IMR-90 (cell line): ENCODE results near the gene WDR54. TPM values are rescaled to one million over a fixed set of nuclear protein-coding genes. Genes with fewer than 3 reads are reported as not detected.

Experiments used
- ATAC-seq: fragments of 200-7000 bp; cut with Tn5 transposase; 2 replicates; pipeline ENCODE4 v1.9.1; 2020; ENCODE audit warnings: low read depth, mild to moderate bottlenecking, moderate library complexity
- BruUV-seq: library from RNA; stranded (reverse); fragments of 400-500 nt; replicated peaks from 2 replicates; lab custom pipeline; 2021; lab: Mats Ljungman, UMichigan
- CTCF ChIA-PET: fragments of 300-600 bp; formaldehyde crosslinking; extraction: SDS; loops from one replicate; lab custom pipeline; 2021; ENCODE audit warnings: antibody characterized with exemption; lab: Yijun Ruan, JAX
- POLR2A ChIA-PET: fragments of 300-600 bp; sonication (Branson Sonifier 250); formaldehyde crosslinking; loops from one replicate; lab custom pipeline; 2022; ENCODE audit warnings: antibody characterized with exemption; ENCODE audit not compliant: unreplicated experiment; lab: Charles Lee
- DNase-seq: peaks from one replicate; pipeline ENCODE4 v3.0.0; 2013
- H2AFZ ChIP-seq: replicated peaks from 2 replicates; pipeline ENCODE3; 2013; ENCODE audit warnings: low read length, mild to moderate bottlenecking; ENCODE audit not compliant: poor library complexity
- H2AK5ac ChIP-seq: 2 replicates; pipeline ENCODE4 v1.6.1; 2013; ENCODE audit warnings: low read depth, low read length, inconsistent platforms
- H2AK9ac ChIP-seq: replicated peaks from 2 replicates; pipeline ENCODE3; 2013; ENCODE audit warnings: mild to moderate bottlenecking, low read depth, low read length, moderate library complexity; ENCODE audit not compliant: poor library complexity
- H2BK120ac ChIP-seq: 2 replicates; pipeline ENCODE4 v1.6.1; 2013; ENCODE audit warnings: low read depth, low read length, inconsistent platforms
- H2BK15ac ChIP-seq: 3 replicates; pipeline ENCODE4 v1.6.1; 2013; ENCODE audit warnings: low read depth, low read length, inconsistent platforms
- H2BK20ac ChIP-seq: 2 replicates; pipeline ENCODE4 v1.6.1; 2013; ENCODE audit warnings: low read depth, mild to moderate bottlenecking, inconsistent platforms, low read length, moderate library complexity
- H2BK5ac ChIP-seq: 2 replicates; pipeline ENCODE4 v1.6.1; 2013; ENCODE audit warnings: mild to moderate bottlenecking, low read depth, low read length, inconsistent platforms; ENCODE audit not compliant: poor library complexity, severe bottlenecking
- H3K14ac ChIP-seq: replicated peaks from 2 replicates; pipeline ENCODE4 v1.6.1; 2013; ENCODE audit warnings: low read depth, low read length, inconsistent platforms
- H3K18ac ChIP-seq: 2 replicates; pipeline ENCODE4 v1.6.1; 2013; ENCODE audit warnings: low read depth, low read length, control low read depth
- H3K23ac ChIP-seq: 2 replicates; pipeline ENCODE4 v1.6.1; 2013; ENCODE audit warnings: low read depth, low read length, inconsistent platforms
- H3K27ac ChIP-seq: 2 replicates; pipeline ENCODE4 v1.5.1; 2013; ENCODE audit warnings: mild to moderate bottlenecking, control low read depth, low read length; ENCODE audit not compliant: insufficient read depth
- H3K27me3 ChIP-seq: 2 replicates; pipeline ENCODE4 v1.6.1; 2013; ENCODE audit warnings: low read length; ENCODE audit not compliant: control insufficient read depth, insufficient read depth
- H3K36me3 ChIP-seq: 2 replicates; pipeline ENCODE4 v1.6.1; 2013; ENCODE audit warnings: low read length, mixed read lengths; ENCODE audit not compliant: control insufficient read depth, insufficient read depth
- H3K4ac ChIP-seq: 2 replicates; pipeline ENCODE4 v1.6.1; 2013; ENCODE audit warnings: low read depth, low read length, inconsistent platforms
- H3K4me1 ChIP-seq: 2 replicates; pipeline ENCODE4 v1.6.1; 2013; ENCODE audit warnings: low read length, mixed read lengths; ENCODE audit not compliant: control insufficient read depth, insufficient read depth
- H3K4me2 ChIP-seq: 2 replicates; pipeline ENCODE4 v1.6.1; 2013; ENCODE audit warnings: low read depth, mild to moderate bottlenecking, control low read depth, low read length, moderate library complexity
- H3K4me3 ChIP-seq: 2 replicates; pipeline ENCODE4 v1.5.1; 2013; ENCODE audit warnings: low read depth, mild to moderate bottlenecking, control low read depth, low read length, moderate library complexity; ENCODE audit not compliant: insufficient read depth
- H3K56ac ChIP-seq: 2 replicates; pipeline ENCODE4 v1.6.1; 2013; ENCODE audit warnings: low read length, inconsistent platforms; ENCODE audit not compliant: insufficient read depth; ENCODE audit errors: extremely low read depth
- H3K79me1 ChIP-seq, 2 experiments: 2 replicates each; pipeline ENCODE4 v1.6.1; 2013; ENCODE audit warnings: low read length in 2 of 2, inconsistent platforms in 1 of 2, low read depth in 1 of 2
- H3K9ac ChIP-seq: 2 replicates; pipeline ENCODE4 v1.6.1; 2013; ENCODE audit warnings: low read depth, low read length, control low read depth
- H3K9me1 ChIP-seq: 2 replicates; pipeline ENCODE4 v1.6.1; 2013; ENCODE audit warnings: low read length, inconsistent platforms; ENCODE audit not compliant: insufficient read depth
- H3K9me3 ChIP-seq: 2 replicates; pipeline ENCODE4 v1.6.1; 2013; ENCODE audit warnings: low read length; ENCODE audit not compliant: control insufficient read depth, insufficient read depth
- H4K20me1 ChIP-seq: 2 replicates; pipeline ENCODE4 v1.6.1; 2013; ENCODE audit warnings: low read length, inconsistent platforms; ENCODE audit not compliant: insufficient read depth
- H4K5ac ChIP-seq: 2 replicates; pipeline ENCODE4 v1.6.1; 2013; ENCODE audit warnings: mild to moderate bottlenecking, low read depth, low read length, control low read depth
- H4K8ac ChIP-seq, 2 experiments: 2 replicates each; pipeline ENCODE4 v1.6.1; 2013; ENCODE audit warnings: low read depth in 2 of 2, low read length in 2 of 2, control low read depth in 1 of 2, inconsistent platforms in 1 of 2
- H4K91ac ChIP-seq: 2 replicates; pipeline ENCODE4 v1.6.1; 2013; ENCODE audit warnings: low read depth, low read length, inconsistent platforms; ENCODE audit not compliant: insufficient read depth
- CEBPB ChIP-seq: IDR thresholded peaks from 2 replicates; pipeline ENCODE4 v1.6.1; 2012; ENCODE audit warnings: low read depth, low read length, improper control_type of control experiment
- CHD1 ChIP-seq: IDR thresholded peaks from 2 replicates; pipeline ENCODE4 v1.6.1; 2012; ENCODE audit warnings: low read depth, low read length, improper control_type of control experiment
- CTCF ChIP-seq: conservative IDR thresholded peaks from 2 replicates; pipeline ENCODE4 v1.5.1; 2012; ENCODE audit warnings: mild to moderate bottlenecking, low read depth, low read length, improper control_type of control experiment
- ELK1 ChIP-seq: fragments of 150-350 bp; IDR thresholded peaks from 2 replicates; pipeline ENCODE4 v1.6.1; 2016; ENCODE audit warnings: low read depth, mild to moderate bottlenecking, low read length, moderate library complexity, borderline replicate concordance
- FOS ChIP-seq: fragments of 150-350 bp; IDR thresholded peaks from 2 replicates; pipeline ENCODE4 v1.6.1; 2016; ENCODE audit warnings: low read depth, low read length
- MAFK ChIP-seq: IDR thresholded peaks from 2 replicates; pipeline ENCODE4 v1.6.1; 2012; ENCODE audit warnings: low read depth, low read length, improper control_type of control experiment
- MAZ ChIP-seq: IDR thresholded peaks from 2 replicates; pipeline ENCODE4 v1.6.1; 2012; ENCODE audit warnings: low read depth, mild to moderate bottlenecking, low read length, improper control_type of control experiment, moderate library complexity, borderline replicate concordance
- MXI1 ChIP-seq: IDR thresholded peaks from 2 replicates; pipeline ENCODE4 v1.6.1; 2012; ENCODE audit warnings: low read depth, mild to moderate bottlenecking, low read length, moderate library complexity, borderline replicate concordance
- NFE2L2 ChIP-seq: fragments of 150-350 bp; IDR thresholded peaks from 2 replicates; pipeline ENCODE4 v1.6.1; 2016; ENCODE audit warnings: low read depth, mild to moderate bottlenecking, low read length
- POLR2A ChIP-seq: IDR thresholded peaks from 2 replicates; pipeline ENCODE4 v1.6.1; 2012; ENCODE audit warnings: mild to moderate bottlenecking, low read depth, low read length
- RAD21 ChIP-seq: IDR thresholded peaks from 2 replicates; pipeline ENCODE4 v1.6.1; 2012; ENCODE audit warnings: low read length, improper control_type of control experiment
- RCOR1 ChIP-seq: IDR thresholded peaks from 2 replicates; pipeline ENCODE4 v1.6.1; 2012; ENCODE audit warnings: mild to moderate bottlenecking, low read length, improper control_type of control experiment; ENCODE audit not compliant: insufficient replicate concordance
- RFX5 ChIP-seq: IDR thresholded peaks from 2 replicates; pipeline ENCODE4 v1.8.0; 2012; ENCODE audit warnings: low read depth, mild to moderate bottlenecking, low read length, moderate library complexity
- SMC3 ChIP-seq: fragments of 150-350 bp; IDR thresholded peaks from 2 replicates; pipeline ENCODE4 v1.6.1; 2016; ENCODE audit warnings: low read depth, mild to moderate bottlenecking, antibody characterized with exemption, low read length, moderate library complexity
- WGBS, 2 experiments: methylation state at CpG; one replicate each; pipeline versions ENCODE4 v1.1.5 to v1.1.7; 2013; ENCODE audit warnings: missing lambda C conversion rate in 2 of 2; ENCODE audit not compliant: insufficient read length in 1 of 2; ENCODE audit errors: extremely low coverage in 2 of 2; 5-methylcytosine and 5-hydroxymethylcytosine counted together
- dilution Hi-C: fragments of 300-500 bp; cut with HindIII; formaldehyde crosslinking; loops from one replicate; pipeline ENCODE4 v1.14.3; 2018; ENCODE audit warnings: low sequenced_read_pairs; ENCODE audit not compliant: unreplicated experiment
- in situ Hi-C: fragments of 300-500 bp; cut with MboI; formaldehyde crosslinking; loops from 3 replicates; pipeline ENCODE4 v1.14.3; 2019; ENCODE audit warnings: low sequenced_read_pairs, inconsistent platforms, mixed read lengths
- intact Hi-C: fragments of 100-400 bp; cut with micrococcal nuclease; formaldehyde crosslinking; loops from 2 replicates; pipeline ENCODE4 v1.10.0; 2022
- polyA plus RNA-seq, 3 experiments: library from polyadenylated mRNA; depleted of rRNA; stranded (reverse); fragments of >200 nt; gene quantifications; 2 replicates each; pipeline ENCODE4 v1.2.3, GENCODE V29; 2012; ENCODE audit warnings: low replicate concordance in 1 of 3
- total RNA-seq: library from RNA; depleted of rRNA; stranded (reverse); fragments of >200 nt; gene quantifications from 2 replicates; pipeline ENCODE4 v1.2.3, GENCODE V29; 2012
- TF ChIP-seq, protein P1 (sequence below): fragments of 150-350 bp; IDR thresholded peaks from 2 replicates; pipeline ENCODE4 v1.6.1; 2017; ENCODE audit warnings: mild to moderate bottlenecking, antibody characterized with exemption, low read length, low read depth

Gene WDR54
- total and polyA plus RNA-seq, 2 of the 4 experiments (the other 2 are of a cell fraction) = 47.9 to 57.2 TPM

- intact Hi-C loops = no loop called here
- Histone ChIP-seq H3K9me1 (peaks cover 3% of the 10 kb centered on the region; the same call in 1 of the 2 replicates), H2AK5ac (no peak overlapping the region), H3K56ac (no peak overlapping the region), H2BK15ac (no peak overlapping the region), H3K4me1 (peaks cover 4% of the 10 kb centered on the region), H3K9ac (no peak overlapping the region), H3K79me1 (peaks cover 0 to 5% of the 10 kb centered on the region in 2 experiments; a peak in 2 of 4 replicates), H4K8ac (no peak overlapping the region), H3K4ac (no peak overlapping the region), H2AK9ac (no peak overlapping the region), H3K27ac (no peak overlapping the region), H3K18ac (no peak overlapping the region), H3K4me2 (no peak overlapping the region), H2AFZ (no peak overlapping the region), H2BK120ac (no peak overlapping the region), H4K91ac (no peak overlapping the region), H2BK20ac (no peak overlapping the region), H3K27me3 (peaks cover 5% of the 10 kb centered on the region; the same call in 1 of the 2 replicates), H3K14ac (no peak overlapping the region), H3K36me3 (no peaks in the 10 kb centered on the region), H4K20me1 (no peaks in the 10 kb centered on the region), H4K5ac (no peak overlapping the region), H3K23ac (no peak overlapping the region), H3K9me3 (no peaks in the 10 kb centered on the region), H2BK5ac (no peak overlapping the region), H3K4me3 (no peak overlapping the region)
- ChIA-PET CTCF (no interaction called here), POLR2A (no interaction called here)
- dilution Hi-C loops = no loop called here
- BruUV-seq = no TSS peak
- 0% methylated on average over 1 of the region's 5 CpGs; no CpG with 5 or more reads in 1 of the 2 experiments for WGBS, 2 experiments
- TF ChIP-seq RCOR1 = no peak
- no peak for TF ChIP-seq CEBPB
- no peak for TF ChIP-seq NFE2L2
- no peak for TF ChIP-seq RAD21
- TF ChIP-seq MAZ = no peak
- TF ChIP-seq MAFK = no peak
- no peak for TF ChIP-seq FOS
- TF ChIP-seq CTCF = no peak
- TF ChIP-seq, protein P1, sequence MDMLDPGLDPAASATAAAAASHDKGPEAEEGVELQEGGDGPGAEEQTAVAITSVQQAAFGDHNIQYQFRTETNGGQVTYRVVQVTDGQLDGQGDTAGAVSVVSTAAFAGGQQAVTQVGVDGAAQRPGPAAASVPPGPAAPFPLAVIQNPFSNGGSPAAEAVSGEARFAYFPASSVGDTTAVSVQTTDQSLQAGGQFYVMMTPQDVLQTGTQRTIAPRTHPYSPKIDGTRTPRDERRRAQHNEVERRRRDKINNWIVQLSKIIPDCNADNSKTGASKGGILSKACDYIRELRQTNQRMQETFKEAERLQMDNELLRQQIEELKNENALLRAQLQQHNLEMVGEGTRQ = no peak
- TF ChIP-seq MXI1 = no peak
- no peak for TF ChIP-seq ELK1
- TF ChIP-seq RFX5 = no peak
- TF ChIP-seq CHD1 = no peak
- no peak for TF ChIP-seq POLR2A
- no peak for TF ChIP-seq SMC3
- DNase-seq (no peak), ATAC-seq (no peak)
- in situ Hi-C loops = no loop called here
Measured at GRCh38 chr2:74444498-74445318, 23.2 kb downstream of the WDR54 start.
